Measurements from ENCODE around the gene COL23A1. TPM values are rescaled to one million over a fixed set of nuclear protein-coding genes. Genes with fewer than 3 reads are reported as not detected.

The COL23A1 gene
- total RNA-seq, 1 donor from 2014 or later = 0.12 TPM

DNA sequence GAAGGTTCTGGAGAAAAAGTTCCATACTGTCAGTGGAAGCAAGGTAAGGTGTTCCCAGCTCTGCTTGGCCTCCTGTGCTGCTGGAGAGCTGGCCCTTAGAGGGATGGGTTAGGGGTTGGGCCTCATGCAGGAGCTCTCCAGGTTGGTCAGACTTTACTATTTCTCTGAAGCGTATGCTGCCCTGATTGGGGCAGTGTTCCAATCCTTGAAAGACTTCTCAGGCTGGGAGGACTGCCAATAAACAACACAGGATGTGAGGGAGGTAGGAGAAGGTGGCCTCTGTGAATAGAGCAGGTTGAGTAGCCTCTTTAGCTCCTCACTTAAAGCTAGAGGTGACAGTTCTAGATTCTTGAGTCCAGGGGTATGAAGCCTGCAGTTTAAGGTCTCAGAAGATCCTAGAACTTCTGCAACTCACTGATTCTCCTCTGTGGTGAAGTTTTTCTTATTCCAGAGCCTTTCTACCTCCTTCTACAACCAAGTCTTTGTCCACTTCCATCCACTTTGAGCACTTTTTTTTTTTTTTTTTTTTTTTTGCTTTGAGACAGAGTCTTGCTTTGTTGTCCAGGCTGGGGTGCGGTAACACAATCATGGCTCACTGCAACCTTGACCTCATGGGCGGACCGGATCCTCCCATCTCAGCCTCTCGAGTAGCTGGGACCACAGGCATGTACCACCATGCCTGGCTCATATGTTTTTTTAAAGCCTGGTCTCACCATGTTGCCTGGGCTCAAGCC lies 382.8 kb downstream of the COL23A1 start:
- H3K36me3 Mint-ChIP-seq (ENCODE audit: low read depth) = peaks cover 41% of the 10 kb centered on the region
- peak overlapping the region; percentile 73 for H3K27ac Mint-ChIP-seq (ENCODE audit: unreplicated experiment)
- no peak for DNase-seq (ENCODE audit: low spot score)
- H3K27me3 Mint-ChIP-seq (ENCODE audit: low read depth) = no peaks in the 10 kb centered on the region
- H3K9me3 Mint-ChIP-seq (ENCODE audit: low read depth) = no peaks in the 10 kb centered on the region
- peaks cover 28% of the 10 kb centered on the region for H3K4me1 Mint-ChIP-seq (ENCODE audit: low read depth)
- H3K4me3 Mint-ChIP-seq (ENCODE audit: unreplicated experiment) = peak overlapping the region; percentile 31
- TF ChIP-seq, protein P1, sequence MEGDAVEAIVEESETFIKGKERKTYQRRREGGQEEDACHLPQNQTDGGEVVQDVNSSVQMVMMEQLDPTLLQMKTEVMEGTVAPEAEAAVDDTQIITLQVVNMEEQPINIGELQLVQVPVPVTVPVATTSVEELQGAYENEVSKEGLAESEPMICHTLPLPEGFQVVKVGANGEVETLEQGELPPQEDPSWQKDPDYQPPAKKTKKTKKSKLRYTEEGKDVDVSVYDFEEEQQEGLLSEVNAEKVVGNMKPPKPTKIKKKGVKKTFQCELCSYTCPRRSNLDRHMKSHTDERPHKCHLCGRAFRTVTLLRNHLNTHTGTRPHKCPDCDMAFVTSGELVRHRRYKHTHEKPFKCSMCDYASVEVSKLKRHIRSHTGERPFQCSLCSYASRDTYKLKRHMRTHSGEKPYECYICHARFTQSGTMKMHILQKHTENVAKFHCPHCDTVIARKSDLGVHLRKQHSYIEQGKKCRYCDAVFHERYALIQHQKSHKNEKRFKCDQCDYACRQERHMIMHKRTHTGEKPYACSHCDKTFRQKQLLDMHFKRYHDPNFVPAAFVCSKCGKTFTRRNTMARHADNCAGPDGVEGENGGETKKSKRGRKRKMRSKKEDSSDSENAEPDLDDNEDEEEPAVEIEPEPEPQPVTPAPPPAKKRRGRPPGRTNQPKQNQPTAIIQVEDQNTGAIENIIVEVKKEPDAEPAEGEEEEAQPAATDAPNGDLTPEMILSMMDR (IDR thresholded peaks at IDR 0.05) = no peak

DNA sequence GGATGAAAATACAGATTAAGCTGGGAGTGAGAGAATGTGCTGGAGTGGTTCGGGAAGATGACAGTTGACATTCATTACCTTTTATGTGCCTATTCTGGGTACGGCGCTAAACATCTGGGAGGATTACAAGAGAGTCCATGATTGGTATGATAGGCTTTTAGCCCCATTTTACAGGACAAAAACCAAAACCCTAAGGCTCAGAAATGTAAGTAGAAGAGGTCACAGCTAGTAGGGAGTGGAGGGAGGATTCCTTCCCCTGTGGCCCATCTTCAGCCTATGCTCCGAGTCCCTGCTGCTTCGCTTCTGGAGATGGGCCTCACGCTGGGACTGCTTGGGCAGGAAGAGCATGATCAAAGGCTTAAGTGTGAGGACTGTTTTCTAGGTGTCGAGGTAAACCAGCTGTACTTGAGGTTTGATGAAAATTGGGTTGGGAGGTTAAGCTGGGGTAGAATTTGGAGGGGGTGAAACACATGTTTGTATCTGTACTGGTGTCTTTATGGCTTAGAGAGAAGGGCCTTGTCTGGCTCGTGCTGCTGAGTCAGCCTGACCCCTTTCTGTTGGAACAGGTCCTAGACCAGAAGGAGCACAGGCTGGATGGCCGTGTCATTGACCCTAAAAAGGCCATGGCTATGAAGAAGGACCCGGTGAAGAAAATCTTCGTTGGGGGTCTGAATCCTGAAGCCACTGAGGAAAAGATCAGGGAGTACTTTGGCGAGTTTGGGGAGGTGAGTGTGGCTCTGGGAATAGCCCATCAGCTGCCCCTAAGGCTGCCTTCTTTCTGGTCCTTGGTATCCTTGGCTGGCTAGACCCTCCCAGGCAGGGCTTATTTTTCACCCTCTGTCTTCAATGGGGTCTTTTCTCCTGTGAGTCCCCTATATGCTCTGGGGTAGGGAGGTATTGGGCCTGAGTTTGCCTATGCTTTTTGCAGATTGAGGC lies 383.8 kb downstream of the COL23A1 start:
- no peak for DNase-seq (ENCODE audit: low spot score)
- Mint-ChIP-seq H3K9me3 (ENCODE audit: low read depth) (no peaks in the 10 kb centered on the region), H3K27ac (ENCODE audit: unreplicated experiment) (peak overlapping the region; percentile 81), H3K4me3 (ENCODE audit: unreplicated experiment) (peak overlapping the region; percentile 73), H3K4me1 (ENCODE audit: low read depth) (peaks cover 28% of the 10 kb centered on the region), H3K36me3 (ENCODE audit: low read depth) (peaks cover 38% of the 10 kb centered on the region), H3K27me3 (ENCODE audit: low read depth) (no peaks in the 10 kb centered on the region)
- TF ChIP-seq, protein P1 (IDR thresholded peaks at IDR 0.05) = no peak

DNA sequence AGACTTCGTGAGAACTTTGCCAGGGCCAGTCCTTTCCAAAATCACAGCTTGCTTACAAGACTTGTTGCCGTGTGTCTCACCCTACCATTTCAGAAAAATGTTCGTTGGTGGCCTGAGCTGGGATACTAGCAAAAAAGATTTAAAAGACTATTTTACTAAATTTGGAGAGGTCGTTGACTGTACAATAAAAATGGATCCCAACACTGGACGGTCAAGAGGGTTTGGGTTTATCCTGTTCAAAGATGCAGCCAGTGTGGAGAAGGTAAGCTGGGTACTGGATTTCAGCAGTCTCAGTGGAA lies 384.5 kb downstream of the COL23A1 start:
- DNase-seq (ENCODE audit: low spot score) = no peak
- H3K9me3 Mint-ChIP-seq (ENCODE audit: low read depth) = no peaks in the 10 kb centered on the region
- no peaks in the 10 kb centered on the region for H3K27me3 Mint-ChIP-seq (ENCODE audit: low read depth)
- H3K27ac Mint-ChIP-seq (ENCODE audit: unreplicated experiment) = peak overlapping the region; percentile 81
- H3K4me1 Mint-ChIP-seq (ENCODE audit: low read depth) = peaks cover 28% of the 10 kb centered on the region
- H3K36me3 Mint-ChIP-seq (ENCODE audit: low read depth) = peaks cover 34% of the 10 kb centered on the region
- TF ChIP-seq, protein P1 (IDR thresholded peaks at IDR 0.05) = no peak
- peak overlapping the region; percentile 73 for H3K4me3 Mint-ChIP-seq (ENCODE audit: unreplicated experiment)

DNA sequence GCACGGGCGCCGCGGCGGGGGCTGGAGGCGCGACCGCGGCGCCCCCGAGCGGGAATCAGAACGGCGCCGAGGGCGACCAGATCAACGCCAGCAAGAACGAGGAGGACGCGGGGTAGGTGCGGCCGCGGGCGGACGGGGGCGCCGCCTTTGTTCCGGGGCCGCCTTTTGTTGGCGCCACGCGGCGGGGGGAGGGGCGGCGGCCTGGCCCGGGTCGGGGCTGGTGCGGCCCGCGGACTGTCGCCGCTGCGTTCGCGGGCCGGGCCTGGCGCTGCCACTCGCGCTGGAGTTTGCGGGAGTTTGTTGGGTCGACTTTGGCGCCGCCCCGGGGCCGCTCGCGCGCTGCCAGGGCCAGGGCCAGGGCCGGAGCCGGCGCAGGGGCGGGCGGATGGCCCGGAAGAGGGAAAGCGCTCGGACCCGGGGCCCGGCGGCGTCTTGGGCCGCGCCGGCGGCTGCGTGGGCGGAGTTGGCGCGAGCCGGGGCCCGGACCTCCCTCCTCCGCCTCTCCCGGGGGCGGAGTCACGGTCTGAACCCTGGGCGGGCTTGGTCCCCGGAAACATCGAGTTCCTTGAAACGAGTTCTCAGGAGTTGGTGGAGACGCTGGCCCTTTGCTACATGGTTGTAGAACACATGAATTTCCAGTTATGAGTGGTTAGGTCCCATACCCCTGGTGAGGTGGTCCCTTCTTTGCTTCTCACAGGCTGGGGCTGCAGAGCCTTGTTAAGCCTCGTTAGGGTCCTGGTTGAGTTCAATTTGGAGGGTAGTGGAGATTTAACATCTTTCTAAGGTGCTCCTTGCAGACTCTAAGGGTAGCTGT lies 385.1 kb downstream of the COL23A1 start:
- DNase-seq (ENCODE audit: low spot score) = no peak
- peak overlapping the region; percentile 28 for H3K27ac Mint-ChIP-seq (ENCODE audit: unreplicated experiment)
- H3K27me3 Mint-ChIP-seq (ENCODE audit: low read depth) = no peaks in the 10 kb centered on the region
- peaks cover 28% of the 10 kb centered on the region for H3K4me1 Mint-ChIP-seq (ENCODE audit: low read depth)
- peaks cover 32% of the 10 kb centered on the region for H3K36me3 Mint-ChIP-seq (ENCODE audit: low read depth)
- H3K9me3 Mint-ChIP-seq (ENCODE audit: low read depth) = no peaks in the 10 kb centered on the region
- H3K4me3 Mint-ChIP-seq (ENCODE audit: unreplicated experiment) = peak overlapping the region; percentile 88
- TF ChIP-seq, protein P1 (IDR thresholded peaks at IDR 0.05) = peak; percentile 28

Data from chondrocyte (in vitro differentiated cells).